CD4-positive, alpha-beta T cell (primary cell): ENCODE data around the gene ZNF37A. TPM values are rescaled to one million over a fixed set of nuclear protein-coding genes. Genes with fewer than 3 reads are reported as not detected.
"Not testable (repeated sequence)": the region's sequence is repeated elsewhere in the genome, so short reads cannot be mapped to it uniquely, and the experiment has no call there.

Experiments used
- ATAC-seq: fragments of 200-7000 bp; cut with Tn5 transposase; one replicate; pipeline ENCODE4 v1.10.0; 2022; ENCODE audit warnings: mild to moderate bottlenecking; ENCODE audit not compliant: poor library complexity
- CTCF ChIA-PET: fragments of 350-600 bp; sonication (Branson Sonifier 250); formaldehyde crosslinking; loops from one replicate; lab custom pipeline; 2021; ENCODE audit warnings: antibody characterized with exemption, inconsistent platforms; lab: Charles Lee
- POLR2A ChIA-PET: fragments of 350-600 bp; sonication (Branson Sonifier 250); formaldehyde crosslinking; loops from one replicate; lab custom pipeline; 2021; ENCODE audit warnings: antibody characterized with exemption, inconsistent platforms; lab: Charles Lee
- DNase-seq, 14 experiments: peaks; one replicate each; pipeline ENCODE4 v3.0.0-alpha.2; 2013 to 2020; ENCODE audit warnings: mixed read lengths in 2 of 14
- H3K27ac ChIP-seq, 2 donors: one replicate each; pipeline versions ENCODE4 v1.5.1 to v1.7.0; 2013; ENCODE audit warnings: low read length in 2 of 2, low read depth in 1 of 2, mild to moderate bottlenecking in 1 of 2
- H3K27me3 ChIP-seq, 2 experiments: 1 replicate in 1 of 2; 2 replicates in 1 of 2; pipeline versions ENCODE4 v1.6.1 to v1.7.0; 2013; ENCODE audit warnings: low read length in 2 of 2, control low read depth in 1 of 2, mild to moderate bottlenecking in 1 of 2, moderate library complexity in 1 of 2; ENCODE audit not compliant: insufficient read depth in 2 of 2, control insufficient read depth in 1 of 2
- H3K36me3 ChIP-seq: one replicate; pipeline ENCODE4 v1.6.1; 2013; ENCODE audit warnings: low read length, control low read depth; ENCODE audit not compliant: insufficient read depth
- H3K4me1 ChIP-seq: one replicate; pipeline ENCODE4 v1.6.1; 2013; ENCODE audit warnings: low read length, control low read depth; ENCODE audit not compliant: insufficient read depth
- H3K4me3 ChIP-seq: one replicate; pipeline ENCODE4 v1.5.1; 2013; ENCODE audit warnings: mild to moderate bottlenecking, low read length, moderate library complexity
- H3K9me3 ChIP-seq, 2 experiments: 1 replicate in 1 of 2; 2 replicates in 1 of 2; pipeline versions ENCODE4 v1.6.1 to v1.7.0; 2013; ENCODE audit warnings: low read length in 2 of 2, mild to moderate bottlenecking in 2 of 2, control low read depth in 1 of 2, moderate library complexity in 1 of 2; ENCODE audit not compliant: control insufficient read depth in 1 of 2, insufficient read depth in 1 of 2
- H3K27ac Mint-ChIP-seq: one replicate; pipeline ENCODE4 v1.8.0; 2020; ENCODE audit warnings: mixed read lengths
- H3K27me3 Mint-ChIP-seq: one replicate; pipeline ENCODE4 v1.8.0; 2021; ENCODE audit warnings: mixed read lengths
- H3K36me3 Mint-ChIP-seq: one replicate; pipeline ENCODE4 v1.8.0; 2021; ENCODE audit warnings: low read depth, mixed read lengths
- H3K4me1 Mint-ChIP-seq: one replicate; pipeline ENCODE4 v1.8.0; 2021; ENCODE audit warnings: low read depth, mixed read lengths
- H3K4me3 Mint-ChIP-seq: one replicate; pipeline ENCODE4 v1.8.0; 2020; ENCODE audit warnings: mild to moderate bottlenecking, mixed read lengths
- H3K9me3 Mint-ChIP-seq: one replicate; pipeline ENCODE4 v1.8.0; 2020; ENCODE audit warnings: mixed read lengths
- intact Hi-C, 2 experiments: fragments of 100-400 bp; cut with DNase I in 1 of 2; cut with micrococcal nuclease in 1 of 2; formaldehyde crosslinking; loops; one replicate each; pipeline versions ENCODE4 v1.15.1 to v1.9.0; 2023 to 2025; cut with DNase I, micrococcal nuclease
- total RNA-seq, 174 experiments: library from RNA in 2 of 174; stranded (reverse) in 2 of 174; gene quantifications; one replicate each; pipeline ENCODE4 v1.2.3 and lab custom pipeline; 2021 to 2026
- TF ChIP-seq, protein P1 (sequence below): fragments of 200-600 bp; IDR thresholded peaks from one replicate; pipeline ENCODE4 v1.8.0; 2022; ENCODE audit warnings: antibody characterized with exemption, mild to moderate bottlenecking

Gene ZNF37A
- total RNA-seq, 2 experiments from 2014 or later = 14.7 to 15.4 TPM

DNA sequence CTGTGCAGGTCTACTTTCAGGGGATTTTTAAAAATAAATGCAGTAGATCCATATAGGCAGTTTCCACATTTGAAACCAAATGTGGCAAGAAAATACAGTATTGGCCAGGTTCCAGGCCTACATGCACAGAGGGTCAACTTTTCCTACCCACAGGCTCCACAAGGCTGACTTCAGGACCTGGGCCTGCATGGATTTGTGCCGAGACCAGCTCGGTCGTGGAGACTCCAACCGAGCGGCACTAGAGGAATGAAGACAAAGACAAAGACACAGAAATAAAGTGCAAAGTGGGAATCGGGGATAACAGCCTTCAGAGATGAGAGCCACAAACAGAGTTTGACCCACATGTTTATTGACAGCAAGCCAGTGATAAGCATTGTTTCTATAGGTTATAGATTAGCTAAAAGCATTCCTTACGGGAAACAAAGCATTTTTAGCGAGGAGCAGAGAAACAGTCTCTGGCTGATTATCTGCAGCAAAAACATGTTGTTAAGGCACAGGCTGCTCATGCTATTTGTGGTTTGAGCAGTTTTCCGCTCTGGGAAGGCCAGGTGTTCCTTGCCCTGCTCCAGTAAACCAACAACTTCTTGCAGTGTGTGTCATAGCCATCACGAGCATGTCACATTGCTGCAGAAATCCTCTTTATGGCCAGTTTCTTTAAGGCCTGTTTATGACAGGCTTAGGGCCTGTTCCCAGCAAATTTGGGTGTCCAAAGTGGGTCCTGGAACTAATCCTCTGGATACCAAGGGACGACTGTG lies 52.6 kb downstream of the ZNF37A start:
- no peaks in the 10 kb centered on the region for H3K4me1 Mint-ChIP-seq
- TF ChIP-seq, protein P1, sequence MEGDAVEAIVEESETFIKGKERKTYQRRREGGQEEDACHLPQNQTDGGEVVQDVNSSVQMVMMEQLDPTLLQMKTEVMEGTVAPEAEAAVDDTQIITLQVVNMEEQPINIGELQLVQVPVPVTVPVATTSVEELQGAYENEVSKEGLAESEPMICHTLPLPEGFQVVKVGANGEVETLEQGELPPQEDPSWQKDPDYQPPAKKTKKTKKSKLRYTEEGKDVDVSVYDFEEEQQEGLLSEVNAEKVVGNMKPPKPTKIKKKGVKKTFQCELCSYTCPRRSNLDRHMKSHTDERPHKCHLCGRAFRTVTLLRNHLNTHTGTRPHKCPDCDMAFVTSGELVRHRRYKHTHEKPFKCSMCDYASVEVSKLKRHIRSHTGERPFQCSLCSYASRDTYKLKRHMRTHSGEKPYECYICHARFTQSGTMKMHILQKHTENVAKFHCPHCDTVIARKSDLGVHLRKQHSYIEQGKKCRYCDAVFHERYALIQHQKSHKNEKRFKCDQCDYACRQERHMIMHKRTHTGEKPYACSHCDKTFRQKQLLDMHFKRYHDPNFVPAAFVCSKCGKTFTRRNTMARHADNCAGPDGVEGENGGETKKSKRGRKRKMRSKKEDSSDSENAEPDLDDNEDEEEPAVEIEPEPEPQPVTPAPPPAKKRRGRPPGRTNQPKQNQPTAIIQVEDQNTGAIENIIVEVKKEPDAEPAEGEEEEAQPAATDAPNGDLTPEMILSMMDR = no peak
- H3K4me1 ChIP-seq = no peaks in the 10 kb centered on the region
- DNase-seq (no peak), ATAC-seq (no peak)
- no peak overlapping the region for H3K27ac ChIP-seq
- H3K9me3 ChIP-seq = peaks cover 0 to 6% of the 10 kb centered on the region in 2 experiments
- H3K36me3 ChIP-seq = no peaks in the 10 kb centered on the region
- ChIA-PET CTCF (interaction anchor here (0.5 kb wide), 1 partner anchor 34 kb away, joined by 3 read pairs; no protein-coding TSS in a partner anchor), POLR2A (no interaction called here)
- H3K4me3 ChIP-seq = no peak overlapping the region
- no peaks in the 10 kb centered on the region for H3K36me3 Mint-ChIP-seq
- H3K27me3 ChIP-seq = no peaks in the 10 kb centered on the region
- H3K4me3 Mint-ChIP-seq = no peak overlapping the region
- intact Hi-C loops = no loop called here
- no peak overlapping the region for H3K27ac Mint-ChIP-seq
- peaks cover 9% of the 10 kb centered on the region for H3K9me3 Mint-ChIP-seq
- H3K27me3 Mint-ChIP-seq = no peaks in the 10 kb centered on the region

DNA sequence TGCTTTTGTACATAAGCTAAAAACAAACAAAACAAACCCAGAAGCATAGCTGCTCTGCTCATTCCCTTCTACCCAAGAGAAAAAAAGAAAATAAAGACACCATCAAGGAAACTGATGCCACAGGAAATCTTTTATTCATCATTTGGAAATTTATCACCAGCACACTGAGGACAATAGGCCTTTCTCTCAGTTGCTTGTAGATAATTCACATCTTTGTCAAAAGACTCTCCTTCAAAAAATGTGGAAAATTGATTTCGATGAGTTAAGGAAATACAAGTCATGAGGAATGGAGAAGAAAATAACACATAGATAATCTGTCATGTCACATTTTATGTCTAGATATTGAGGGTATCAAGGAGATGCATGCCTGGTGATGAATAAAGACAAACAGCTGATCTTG lies 53.5 kb downstream of the ZNF37A start:
- no peaks in the 10 kb centered on the region for H3K27me3 Mint-ChIP-seq
- H3K27me3 ChIP-seq = no peaks in the 10 kb centered on the region
- H3K36me3 Mint-ChIP-seq = no peaks in the 10 kb centered on the region
- ChIA-PET POLR2A (no interaction called here), CTCF (no interaction called here)
- no peak for ATAC-seq
- no peaks in the 10 kb centered on the region for H3K36me3 ChIP-seq
- H3K9me3 Mint-ChIP-seq = peaks cover 9% of the 10 kb centered on the region
- H3K9me3 ChIP-seq = peaks cover 0 to 7% of the 10 kb centered on the region in 2 experiments
- no peak for DNase-seq
- H3K4me1 Mint-ChIP-seq = no peaks in the 10 kb centered on the region
- no peak overlapping the region for H3K27ac ChIP-seq
- H3K27ac Mint-ChIP-seq = no peak overlapping the region
- H3K4me1 ChIP-seq = no peaks in the 10 kb centered on the region
- H3K4me3 Mint-ChIP-seq = no peak overlapping the region
- TF ChIP-seq, protein P1 = no peak
- intact Hi-C loops = no loop called here
- no peak overlapping the region for H3K4me3 ChIP-seq

DNA sequence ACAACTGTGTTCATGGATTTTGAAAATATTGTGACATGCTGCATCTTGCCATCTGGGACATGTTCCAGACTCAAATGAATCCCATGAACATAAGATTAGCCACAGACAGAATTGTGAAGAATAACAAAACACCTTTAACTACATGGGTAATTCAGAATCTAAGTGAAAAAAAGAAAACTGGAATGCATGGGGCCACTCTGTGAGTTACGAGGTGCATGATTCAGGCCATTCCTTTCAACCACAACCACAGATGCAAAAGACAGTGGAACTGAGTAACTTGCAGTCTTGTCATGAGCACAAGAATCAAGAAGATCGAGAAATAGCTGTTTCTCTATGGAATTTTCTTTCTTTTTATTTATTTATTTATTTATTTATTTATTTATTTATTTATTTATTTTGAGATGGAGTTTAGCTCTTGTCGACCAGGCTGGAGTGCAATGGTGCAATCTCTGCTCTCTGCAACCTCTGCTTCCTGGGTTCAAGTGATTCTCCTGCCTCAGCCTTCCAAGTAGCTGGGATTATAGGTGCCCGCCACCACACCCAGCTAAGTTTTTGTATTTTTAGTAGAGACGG lies 56.8 kb downstream of the ZNF37A start:
- ATAC-seq, H3K4me1 Mint-ChIP-seq, H3K27ac Mint-ChIP-seq, H3K36me3 Mint-ChIP-seq, H3K27me3 ChIP-seq, H3K27me3 Mint-ChIP-seq, H3K4me3 ChIP-seq, H3K4me3 Mint-ChIP-seq, POLR2A ChIA-PET, H3K4me1 ChIP-seq, CTCF ChIA-PET, intact Hi-C loops, DNase-seq, H3K27ac ChIP-seq, H3K36me3 ChIP-seq: not testable (repeated sequence)
- peaks cover 0 to 13% of the 10 kb centered on the region in 2 experiments for H3K9me3 ChIP-seq
- peaks cover 12% of the 10 kb centered on the region for H3K9me3 Mint-ChIP-seq
